Endothelial cell of umbilical vein (primary cell): ENCODE measurements around the gene TNFSF12. TPM values are rescaled to one million over a fixed set of nuclear protein-coding genes. Genes with fewer than 3 reads are reported as not detected.

ENCODE experiments used
- BruUV-seq: library from RNA; stranded (reverse); fragments of 400-500 nt; replicated peaks from 2 replicates; lab custom pipeline; 2021; lab: Mats Ljungman, UMichigan
- CTCF ChIA-PET: fragments of 300-600, 350-600 bp; sonication (Branson Sonifier 250); formaldehyde crosslinking; loops from one replicate; lab custom pipeline; 2021; ENCODE audit warnings: antibody characterized with exemption, inconsistent platforms; lab: Charles Lee
- POLR2A ChIA-PET: fragments of 300-600, 350-600 bp; sonication (Branson Sonifier 250); formaldehyde crosslinking; loops from one replicate; lab custom pipeline; 2021; ENCODE audit warnings: antibody characterized with exemption, inconsistent platforms; lab: Charles Lee
- DNase-seq: peaks from one replicate; pipeline ENCODE4 v3.0.0-alpha.2; 2011; ENCODE audit warnings: low read depth, low spot score
- FAIRE-seq: peaks from 2 replicates; lab custom pipeline; 2011; peaks lifted over from hg19 to GRCh38; lab: Jason Lieb, UNC
- H2AFZ ChIP-seq: 2 replicates; pipeline ENCODE4 v1.6.0; 2012; ENCODE audit warnings: low read depth, low read length, control low read depth, inconsistent platforms
- H3K27ac ChIP-seq: 2 replicates; pipeline ENCODE4 v1.5.1; 2011; ENCODE audit warnings: low read depth, mild to moderate bottlenecking, control low read depth, low read length, moderate library complexity; ENCODE audit not compliant: insufficient read depth
- H3K27me3 ChIP-seq, 2 experiments: 2 replicates each; pipeline versions ENCODE4 v1.6.0 to v1.6.1; 2011; ENCODE audit warnings: low read length in 2 of 2, mixed read lengths in 1 of 2; ENCODE audit not compliant: control insufficient read depth in 2 of 2, insufficient read depth in 2 of 2
- H3K36me3 ChIP-seq, 2 experiments: 2 replicates in 1 of 2; 3 replicates in 1 of 2; pipeline ENCODE4 v1.5.1; 2011; ENCODE audit warnings: low read length in 2 of 2, mild to moderate bottlenecking in 1 of 2, moderate library complexity in 1 of 2; ENCODE audit not compliant: control insufficient read depth in 2 of 2, insufficient read depth in 2 of 2; ENCODE audit errors: extremely low read depth in 1 of 2
- H3K4me1 ChIP-seq: 3 replicates; pipeline ENCODE4 v1.5.1; 2011; ENCODE audit warnings: mild to moderate bottlenecking, low read length; ENCODE audit not compliant: control insufficient read depth, insufficient read depth; ENCODE audit errors: extremely low read depth
- H3K4me2 ChIP-seq: 2 replicates; pipeline ENCODE4 v1.6.1; 2011; ENCODE audit warnings: low read length, control low read depth, mixed read lengths; ENCODE audit not compliant: insufficient read depth
- H3K4me3 ChIP-seq, 3 experiments: fragments of 200-600 bp in 1 of 3; sonication (generic), shearing (Covaris generic) in 1 of 3; replicated peaks in 1 of 3; 2 replicates each; pipeline ENCODE4 v1.5.1; 2011 to 2016; ENCODE audit warnings: control low read depth in 3 of 3, low read length in 3 of 3, mild to moderate bottlenecking in 2 of 3, inconsistent platforms in 1 of 3, low read depth in 1 of 3, moderate library complexity in 1 of 3; ENCODE audit not compliant: insufficient read depth in 1 of 3
- H3K79me2 ChIP-seq: 2 replicates; pipeline ENCODE4 v1.6.0; 2012; ENCODE audit warnings: low read length, inconsistent platforms; ENCODE audit not compliant: control insufficient read depth, insufficient read depth
- H3K9ac ChIP-seq: replicated peaks from 2 replicates; pipeline ENCODE3; 2011; ENCODE audit warnings: low read length, control low read depth; ENCODE audit not compliant: insufficient read depth; ENCODE audit errors: extremely low read depth
- H3K9me1 ChIP-seq: replicated peaks from 3 replicates; pipeline ENCODE4 v1.6.0; 2011; ENCODE audit warnings: mild to moderate bottlenecking, low read length; ENCODE audit not compliant: control insufficient read depth, insufficient read depth; ENCODE audit errors: extremely low read depth
- H3K9me3 ChIP-seq: replicated peaks from 2 replicates; pipeline ENCODE4 v1.5.1; 2012; ENCODE audit warnings: low read length, inconsistent platforms; ENCODE audit not compliant: control insufficient read depth, insufficient read depth
- H4K20me1 ChIP-seq: replicated peaks from 2 replicates; pipeline ENCODE3; 2011; ENCODE audit warnings: mild to moderate bottlenecking, low read length; ENCODE audit not compliant: control insufficient read depth, insufficient read depth; ENCODE audit errors: extremely low read depth
- EZH2 ChIP-seq: IDR thresholded peaks from 2 replicates; pipeline ENCODE4 v1.6.1; 2012; ENCODE audit warnings: borderline replicate concordance, low read depth, mild to moderate bottlenecking, moderate library complexity, low read length, inconsistent platforms; ENCODE audit not compliant: severe bottlenecking
- FOS ChIP-seq: IDR thresholded peaks from 2 replicates; pipeline ENCODE4 v1.6.1; 2011; ENCODE audit warnings: mild to moderate bottlenecking, low read length, moderate library complexity, borderline replicate concordance; ENCODE audit not compliant: insufficient read depth
- GATA2 ChIP-seq: IDR thresholded peaks from 2 replicates; pipeline ENCODE4 v1.7.0; 2011; ENCODE audit warnings: low read depth, mild to moderate bottlenecking, moderate library complexity, mixed read lengths, low read length; ENCODE audit not compliant: insufficient read length, insufficient read depth
- JUN ChIP-seq: IDR thresholded peaks from 2 replicates; pipeline ENCODE4 v1.6.1; 2011; ENCODE audit warnings: borderline replicate concordance, low read depth; ENCODE audit not compliant: insufficient read length, insufficient read depth
- MYC ChIP-seq: IDR thresholded peaks from one replicate; pipeline ENCODE4 v1.6.1; 2011; ENCODE audit warnings: mild to moderate bottlenecking, low read depth, low read length
- POLR2A ChIP-seq: IDR thresholded peaks from 2 replicates; pipeline ENCODE4 v1.6.1; 2012; ENCODE audit warnings: low read depth, mild to moderate bottlenecking, control low read depth, low read length
- POLR2AphosphoS5 ChIP-seq: IDR thresholded peaks from 2 replicates; pipeline ENCODE4 v1.6.1; 2012; ENCODE audit warnings: low read depth, mild to moderate bottlenecking, control low read depth, low read length, moderate library complexity; ENCODE audit not compliant: insufficient read depth
- dilution Hi-C: fragments of 300-500 bp; cut with MboI; formaldehyde crosslinking; loops from one replicate; pipeline ENCODE4 v1.15.0; 2019; ENCODE audit warnings: low sequenced_read_pairs; ENCODE audit not compliant: extremely low pct_ligation_motif_present
- intact Hi-C: fragments of 100-400 bp; cut with micrococcal nuclease; formaldehyde crosslinking; loops from one replicate; pipeline ENCODE4 v1.10.0; 2022
- polyA plus RNA-seq, 4 experiments: library from polyadenylated mRNA; depleted of rRNA in 3 of 4; stranded (reverse) in 3 of 4; unstranded in 1 of 4; fragments of >200 nt; gene quantifications; 2 replicates each; pipeline versions ENCODE4 v1.2.1 to v1.2.3, GENCODE V29; 2011 to 2012; ENCODE audit warnings: missing spikeins in 1 of 4
- total RNA-seq: library from RNA; stranded (reverse); gene quantifications from 2 replicates; pipeline ENCODE4 v1.2.3, GENCODE V29; 2021
- TF ChIP-seq, protein P1 (sequence below): IDR thresholded peaks from 2 replicates; pipeline ENCODE4 v1.6.1; 2011; ENCODE audit not compliant: insufficient read depth, insufficient read length

TNFSF12 gene
- total and polyA plus RNA-seq, 2 donors (not counting 3 experiments of a cell fraction or from before 2014, with no cell fraction given), result 28.4 to 39.4 TPM

DNA sequence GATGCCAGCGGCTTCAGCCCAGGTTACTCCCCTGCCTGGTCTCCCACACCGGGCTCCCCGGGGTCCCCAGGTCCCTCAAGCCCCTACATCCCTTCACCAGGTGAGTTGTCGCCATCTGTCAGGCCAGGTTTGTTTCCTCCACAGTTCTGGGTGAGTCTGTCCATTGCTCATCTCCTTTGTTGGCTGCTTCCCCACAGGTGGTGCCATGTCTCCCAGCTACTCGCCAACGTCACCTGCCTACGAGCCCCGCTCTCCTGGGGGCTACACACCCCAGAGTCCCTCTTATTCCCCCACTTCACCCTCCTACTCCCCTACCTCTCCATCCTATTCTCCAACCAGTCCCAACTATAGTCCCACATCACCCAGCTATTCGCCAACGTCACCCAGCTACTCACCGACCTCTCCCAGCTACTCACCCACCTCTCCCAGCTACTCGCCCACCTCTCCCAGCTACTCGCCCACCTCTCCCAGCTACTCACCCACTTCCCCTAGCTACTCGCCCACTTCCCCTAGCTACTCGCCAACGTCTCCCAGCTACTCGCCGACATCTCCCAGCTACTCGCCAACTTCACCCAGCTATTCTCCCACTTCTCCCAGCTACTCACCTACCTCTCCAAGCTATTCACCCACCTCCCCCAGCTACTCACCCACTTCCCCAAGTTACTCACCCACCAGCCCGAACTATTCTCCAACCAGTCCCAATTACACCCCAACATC, 35.9 kb upstream of the TNFSF12 start:
- DNase-seq (no peak), FAIRE-seq (no peak)
- H3K4me3 ChIP-seq, result no peak overlapping the region
- ChIA-PET CTCF (interaction anchor here (0.8 to 5.7 kb wide), 13 partner anchors 8 to 175 kb away, joined by 3 to 314 read pairs (median 9); partner anchors contain the start of genes SENP3, TNFSF12, TNFSF13 and TP53), POLR2A (interaction anchor here (0.9 to 1.1 kb wide), 2 partner anchors 29 to 47 kb away, joined by 3 read pairs; partner anchors contain the start of gene POLR2A)
- no peak overlapping the region for H2AFZ ChIP-seq
- BruUV-seq, result no TSS peak
- intact Hi-C loops, result no loop called here
- H3K36me3 ChIP-seq, result peaks cover 22 to 55% of the 10 kb centered on the region in 2 experiments
- no peak overlapping the region for H3K9ac ChIP-seq
- H3K27me3 ChIP-seq, result no peaks in the 10 kb centered on the region
- no peaks in the 10 kb centered on the region for H3K79me2 ChIP-seq
- dilution Hi-C loops, result no loop called here
- H3K4me1 ChIP-seq, result no peaks in the 10 kb centered on the region
- no peak overlapping the region for H3K27ac ChIP-seq
- no peaks in the 10 kb centered on the region for H4K20me1 ChIP-seq
- H3K9me3 ChIP-seq, result no peaks in the 10 kb centered on the region
- no peak overlapping the region for H3K4me2 ChIP-seq
- no peaks in the 10 kb centered on the region for H3K9me1 ChIP-seq
- TF ChIP-seq EZH2 (no peak), GATA2 (no peak), FOS (no peak), MYC (no peak), POLR2A (no peak), JUN (no peak), POLR2AphosphoS5 (no peak)
- TF ChIP-seq, protein P1, sequence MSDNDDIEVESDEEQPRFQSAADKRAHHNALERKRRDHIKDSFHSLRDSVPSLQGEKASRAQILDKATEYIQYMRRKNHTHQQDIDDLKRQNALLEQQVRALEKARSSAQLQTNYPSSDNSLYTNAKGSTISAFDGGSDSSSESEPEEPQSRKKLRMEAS, result no peak
